NB4 (cell line): ENCODE results near the gene BICD1.

Experiments used
- POLR2A ChIP-seq: IDR thresholded peaks from 2 replicates; pipeline ENCODE4 v1.6.1; 2011; ENCODE audit warnings: mild to moderate bottlenecking; ENCODE audit not compliant: insufficient read length; ENCODE audit errors: extremely low read depth
- TF ChIP-seq, protein P1 (sequence below): IDR thresholded peaks from one replicate; pipeline ENCODE4 v1.5.1; 2012; ENCODE audit warnings: low read depth, low read length

DNA sequence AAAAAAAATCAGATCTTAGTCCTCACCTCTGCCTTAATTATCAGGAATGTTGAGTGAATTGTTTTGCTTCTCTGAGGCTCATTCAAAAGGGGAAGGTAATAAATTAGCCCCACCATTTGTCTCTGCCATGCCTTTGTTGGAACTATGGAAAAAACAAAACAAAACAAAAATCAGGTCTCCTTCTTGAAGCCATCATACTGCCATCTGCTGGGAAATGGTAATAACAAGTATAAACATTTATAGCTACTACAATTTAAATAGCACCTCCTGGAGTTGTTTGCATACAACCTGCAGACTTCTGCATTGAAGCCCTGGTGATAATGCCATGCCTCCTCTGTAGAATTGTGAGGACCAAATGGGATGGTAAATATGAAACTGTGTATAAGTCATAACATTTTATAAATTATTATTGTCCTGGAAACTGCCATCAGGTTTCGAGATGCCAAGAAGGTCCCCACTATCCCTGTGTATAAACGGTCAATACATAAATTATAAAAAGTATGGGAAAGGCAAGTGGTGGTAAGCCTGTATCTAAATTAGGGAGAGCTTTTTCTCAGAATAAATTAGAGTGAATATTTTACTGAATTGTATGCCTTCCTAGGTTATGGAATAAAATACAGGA, 205.5 kb downstream of the BICD1 start:
- no peak for TF ChIP-seq POLR2A
- TF ChIP-seq, protein P1, sequence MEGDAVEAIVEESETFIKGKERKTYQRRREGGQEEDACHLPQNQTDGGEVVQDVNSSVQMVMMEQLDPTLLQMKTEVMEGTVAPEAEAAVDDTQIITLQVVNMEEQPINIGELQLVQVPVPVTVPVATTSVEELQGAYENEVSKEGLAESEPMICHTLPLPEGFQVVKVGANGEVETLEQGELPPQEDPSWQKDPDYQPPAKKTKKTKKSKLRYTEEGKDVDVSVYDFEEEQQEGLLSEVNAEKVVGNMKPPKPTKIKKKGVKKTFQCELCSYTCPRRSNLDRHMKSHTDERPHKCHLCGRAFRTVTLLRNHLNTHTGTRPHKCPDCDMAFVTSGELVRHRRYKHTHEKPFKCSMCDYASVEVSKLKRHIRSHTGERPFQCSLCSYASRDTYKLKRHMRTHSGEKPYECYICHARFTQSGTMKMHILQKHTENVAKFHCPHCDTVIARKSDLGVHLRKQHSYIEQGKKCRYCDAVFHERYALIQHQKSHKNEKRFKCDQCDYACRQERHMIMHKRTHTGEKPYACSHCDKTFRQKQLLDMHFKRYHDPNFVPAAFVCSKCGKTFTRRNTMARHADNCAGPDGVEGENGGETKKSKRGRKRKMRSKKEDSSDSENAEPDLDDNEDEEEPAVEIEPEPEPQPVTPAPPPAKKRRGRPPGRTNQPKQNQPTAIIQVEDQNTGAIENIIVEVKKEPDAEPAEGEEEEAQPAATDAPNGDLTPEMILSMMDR = peak; percentile 35
